ENCODE results near the gene SREBF2.

GRCh38 chr22:41929418-41929810 is 96.5 kb downstream of the SREBF2 start:
- TF ChIP-seq EZH2 (IDR thresholded peaks at IDR 0.05; ENCODE audit: borderline replicate concordance, insufficient read depth, low read depth, low read length, poor library complexity, severe bottlenecking) = no peak
- TF ChIP-seq, protein P1, sequence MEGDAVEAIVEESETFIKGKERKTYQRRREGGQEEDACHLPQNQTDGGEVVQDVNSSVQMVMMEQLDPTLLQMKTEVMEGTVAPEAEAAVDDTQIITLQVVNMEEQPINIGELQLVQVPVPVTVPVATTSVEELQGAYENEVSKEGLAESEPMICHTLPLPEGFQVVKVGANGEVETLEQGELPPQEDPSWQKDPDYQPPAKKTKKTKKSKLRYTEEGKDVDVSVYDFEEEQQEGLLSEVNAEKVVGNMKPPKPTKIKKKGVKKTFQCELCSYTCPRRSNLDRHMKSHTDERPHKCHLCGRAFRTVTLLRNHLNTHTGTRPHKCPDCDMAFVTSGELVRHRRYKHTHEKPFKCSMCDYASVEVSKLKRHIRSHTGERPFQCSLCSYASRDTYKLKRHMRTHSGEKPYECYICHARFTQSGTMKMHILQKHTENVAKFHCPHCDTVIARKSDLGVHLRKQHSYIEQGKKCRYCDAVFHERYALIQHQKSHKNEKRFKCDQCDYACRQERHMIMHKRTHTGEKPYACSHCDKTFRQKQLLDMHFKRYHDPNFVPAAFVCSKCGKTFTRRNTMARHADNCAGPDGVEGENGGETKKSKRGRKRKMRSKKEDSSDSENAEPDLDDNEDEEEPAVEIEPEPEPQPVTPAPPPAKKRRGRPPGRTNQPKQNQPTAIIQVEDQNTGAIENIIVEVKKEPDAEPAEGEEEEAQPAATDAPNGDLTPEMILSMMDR (IDR thresholded peaks at IDR 0.05) = no peak
